Natural killer cell treated with Interleukin-12 subunit alpha and Interleukin-12 subunit beta and Interleukin-15 and Interleukin-18, amount 100 ng/mL, for 72 hours (primary cell): ENCODE data around the gene ARL13A. TPM values are rescaled to one million over a fixed set of nuclear protein-coding genes. Genes with fewer than 3 reads are reported as not detected.
"Not testable (repeated sequence)": the region's sequence is repeated elsewhere in the genome, so short reads cannot be mapped to it uniquely, and the experiment has no call there.

ENCODE experiments used
- ATAC-seq, 2 donors: fragments of 150-1000 bp; cut with Tn5 transposase in 1 of 2; sonication (Bioruptor Pico), chemical (Tn5 transposase) in 1 of 2; 2 replicates each; pipeline ENCODE4 v1.10.0; 2021
- DNase-seq: peaks from one replicate; pipeline ENCODE4 v3.0.0; 2022; ENCODE audit warnings: low spot score
- H3K27ac Mint-ChIP-seq, 2 donors: 1 replicate in 1 of 2; 2 replicates in 1 of 2; pipeline ENCODE4 v1.8.0; 2022; ENCODE audit warnings: mixed read lengths in 2 of 2, mild to moderate bottlenecking in 1 of 2, moderate library complexity in 1 of 2
- H3K27me3 Mint-ChIP-seq, 2 donors: 1 replicate in 1 of 2; 2 replicates in 1 of 2; pipeline ENCODE4 v1.8.0; 2022; ENCODE audit warnings: mixed read lengths in 2 of 2
- H3K36me3 Mint-ChIP-seq: one replicate; pipeline ENCODE4 v1.8.0; 2022; ENCODE audit warnings: mixed read lengths
- H3K4me1 Mint-ChIP-seq, 2 donors: 1 replicate in 1 of 2; 2 replicates in 1 of 2; pipeline ENCODE4 v1.8.0; 2022; ENCODE audit warnings: low read depth in 2 of 2, mixed read lengths in 2 of 2, mild to moderate bottlenecking in 1 of 2
- H3K4me3 Mint-ChIP-seq: one replicate; pipeline ENCODE4 v1.8.0; 2022; ENCODE audit warnings: mixed read lengths
- H3K9me3 Mint-ChIP-seq: 2 replicates; pipeline ENCODE4 v1.8.0; 2022; ENCODE audit warnings: mixed read lengths
- total RNA-seq, 2 donors: library from RNA; stranded (reverse); gene quantifications; one replicate each; pipeline ENCODE4 v1.2.3, GENCODE V29; 2022

ARL13A gene
- total RNA-seq, 2 donors from 2014 or later: not detected

GRCh38 chrX:101012031-101012430 lies 42.5 kb downstream of the ARL13A start:
- H3K4me3 Mint-ChIP-seq, H3K9me3 Mint-ChIP-seq, H3K27me3 Mint-ChIP-seq, DNase-seq, H3K4me1 Mint-ChIP-seq, H3K27ac Mint-ChIP-seq, ATAC-seq, H3K36me3 Mint-ChIP-seq: not testable (repeated sequence)

- DNase-seq: no peak
- H3K36me3 Mint-ChIP-seq: peaks cover 8% of the 10 kb centered on the region
Observed at GRCh38 chrX:101022020-101022419, 52.5 kb downstream of the ARL13A start.

GRCh38 chrX:101025126-101025525 lies 55.6 kb downstream of the ARL13A start:
- ATAC-seq: no peak
- Mint-ChIP-seq H3K4me3 (no peak overlapping the region), H3K27ac (peak overlapping the region in 1 of 2 donors; percentile 58), H3K36me3 (peaks cover 30% of the 10 kb centered on the region), H3K27me3 (peaks cover 0 to 5% of the 10 kb centered on the region in 2 donors), H3K4me1 (peaks cover 17 to 21% of the 10 kb centered on the region in 2 donors), H3K9me3 (no peaks in the 10 kb centered on the region)
- DNase-seq: no peak

More at GRCh38 chrX:101022020-101022419, 52.5 kb downstream of the ARL13A start:
- no peak for ATAC-seq
- Mint-ChIP-seq H3K4me1 (peaks cover 0 to 6% of the 10 kb centered on the region in 2 donors), H3K9me3 (no peaks in the 10 kb centered on the region), H3K27me3 (no peaks in the 10 kb centered on the region), H3K4me3 (no peak overlapping the region), H3K27ac (no peak overlapping the region)

- peaks cover 0 to 5% of the 10 kb centered on the region in 2 donors for H3K27me3 Mint-ChIP-seq
- DNase-seq (no peak), ATAC-seq (no peak)
- peak overlapping the region in 1 of 2 donors; percentile 33 for H3K27ac Mint-ChIP-seq
- no peaks in the 10 kb centered on the region for H3K9me3 Mint-ChIP-seq
- no peak overlapping the region for H3K4me3 Mint-ChIP-seq
- H3K36me3 Mint-ChIP-seq: peaks cover 32% of the 10 kb centered on the region
- peaks cover 17 to 21% of the 10 kb centered on the region in 2 donors for H3K4me1 Mint-ChIP-seq
Observed at GRCh38 chrX:101028562-101028961, 59.1 kb downstream of the ARL13A start.

- H3K27me3 Mint-ChIP-seq: peaks cover 0 to 5% of the 10 kb centered on the region in 2 donors
- no peak overlapping the region for H3K4me3 Mint-ChIP-seq
- H3K9me3 Mint-ChIP-seq: no peaks in the 10 kb centered on the region
- peaks cover 32% of the 10 kb centered on the region for H3K36me3 Mint-ChIP-seq
- peak; percentile 63 to 65 for ATAC-seq
- peaks cover 17 to 21% of the 10 kb centered on the region in 2 donors for H3K4me1 Mint-ChIP-seq
- no peak for DNase-seq
- peak overlapping the region; percentile 33 to 36 for H3K27ac Mint-ChIP-seq
Observed at GRCh38 chrX:101029665-101030064, 60.2 kb downstream of the ARL13A start.

- Mint-ChIP-seq H3K36me3 (peaks cover 11% of the 10 kb centered on the region), H3K27ac (no peak overlapping the region), H3K27me3 (no peaks in the 10 kb centered on the region), H3K4me1 (no peaks in the 10 kb centered on the region), H3K9me3 (no peaks in the 10 kb centered on the region), H3K4me3 (no peak overlapping the region)
- DNase-seq (no peak), ATAC-seq (no peak)
Observed at GRCh38 chrX:101037231-101037630, 67.7 kb downstream of the ARL13A start.

- H3K4me3 Mint-ChIP-seq: no peak overlapping the region
Observed at GRCh38 chrX:101040197-101040596, 70.7 kb downstream of the ARL13A start.

More at GRCh38 chrX:101040197-101040596, 70.7 kb downstream of the ARL13A start:
- peaks cover 0 to 7% of the 10 kb centered on the region in 2 donors for H3K4me1 Mint-ChIP-seq
- peaks cover 9% of the 10 kb centered on the region for H3K36me3 Mint-ChIP-seq
- peak in 1 of 2 donors; percentile 69 for ATAC-seq
- no peak for DNase-seq
- no peaks in the 10 kb centered on the region for H3K27me3 Mint-ChIP-seq
- H3K27ac Mint-ChIP-seq: no peak overlapping the region
- no peaks in the 10 kb centered on the region for H3K9me3 Mint-ChIP-seq

Other genes starting within 250 kb of the ARL13A start
- gene SYTL4, start 237.6 kb upstream of the ARL13A start, total RNA-seq: under 1 TPM in 1 of 2 donors, not detected in 1; 0.14 TPM
- gene CSTF2, start 149.3 kb upstream of the ARL13A start, total RNA-seq: 10 to 100 TPM; 79.8 to 86.0 TPM
- not detected for gene NOX1, start 95.3 kb upstream of the ARL13A start, total RNA-seq
- gene XKRX, start 40.8 kb upstream of the ARL13A start, total RNA-seq: under 1 TPM; 0.14 TPM
- 10 to 100 TPM; 19.8 to 34.3 TPM for gene TRMT2B, start 82.4 kb downstream of the ARL13A start, total RNA-seq
- gene TMEM35A, start 109.2 kb downstream of the ARL13A start, total RNA-seq: not detected
- gene CENPI, start 128.5 kb downstream of the ARL13A start, total RNA-seq: 10 to 100 TPM; 18.3 to 38.7 TPM